Lung (tissue), 12 donors: ENCODE results near the gene CIC. TPM values are rescaled to one million over a fixed set of nuclear protein-coding genes. Genes with fewer than 3 reads are reported as not detected.

ENCODE experiments used
- ATAC-seq: fragments of 200-7000 bp; cut with Tn5 transposase; one replicate; pipeline ENCODE4 v1.9.1; 2020; ENCODE audit warnings: moderate number of reproducible peaks; ENCODE audit not compliant: insufficient read depth, low FRiP score
- DNase-seq, 3 donors: peaks; one replicate each; pipeline ENCODE4 v3.0.0-alpha.2; 2013 to 2017
- H3K27ac ChIP-seq, 2 donors: one replicate each; pipeline ENCODE4 v1.5.1; 2013; ENCODE audit warnings: mild to moderate bottlenecking in 2 of 2, moderate library complexity in 2 of 2, control low read depth in 1 of 2, inconsistent platforms in 1 of 2, low read depth in 1 of 2, low read length in 1 of 2
- H3K27me3 ChIP-seq, 3 donors: one replicate each; pipeline ENCODE4 v1.5.1; 2013; ENCODE audit warnings: low read length in 2 of 3; ENCODE audit not compliant: control insufficient read depth in 3 of 3, insufficient read depth in 3 of 3
- H3K36me3 ChIP-seq, 4 donors: one replicate each; pipeline ENCODE4 v1.5.1; 2013; ENCODE audit warnings: low read length in 4 of 4, mild to moderate bottlenecking in 1 of 4, moderate library complexity in 1 of 4; ENCODE audit not compliant: control insufficient read depth in 4 of 4, insufficient read depth in 4 of 4
- H3K4me1 ChIP-seq, 5 donors: one replicate each; pipeline ENCODE4 v1.5.1; 2013; ENCODE audit warnings: low read length in 5 of 5, mild to moderate bottlenecking in 2 of 5, moderate library complexity in 1 of 5; ENCODE audit not compliant: control insufficient read depth in 5 of 5, insufficient read depth in 5 of 5
- H3K4me3 ChIP-seq: one replicate; pipeline ENCODE4 v1.5.1; 2013; ENCODE audit warnings: mild to moderate bottlenecking, control low read depth, moderate library complexity
- H3K9ac ChIP-seq, 2 donors: one replicate each; pipeline ENCODE4 v1.5.1; 2013; ENCODE audit warnings: low read length in 2 of 2, control low read depth in 1 of 2; ENCODE audit not compliant: insufficient read depth in 1 of 2
- H3K9me3 ChIP-seq, 4 donors: one replicate each; pipeline ENCODE4 v1.5.1; 2013; ENCODE audit warnings: low read length in 3 of 4, mild to moderate bottlenecking in 1 of 4, moderate library complexity in 1 of 4; ENCODE audit not compliant: control insufficient read depth in 4 of 4, insufficient read depth in 3 of 4
- CTCF ChIP-seq: IDR thresholded peaks from 2 replicates; pipeline ENCODE4 v1.5.1; 2012; ENCODE audit warnings: mild to moderate bottlenecking; ENCODE audit errors: control extremely low read depth, extremely low read depth
- WGBS, 2 donors: extraction: QIAGEN DNeasy Blood & Tissue Kit; methylation state at CpG; one replicate each; pipeline ENCODE4 v1.1.7; 2013; 5-methylcytosine and 5-hydroxymethylcytosine counted together
- polyA plus RNA-seq, 2 donors: library from polyadenylated mRNA; stranded (reverse); fragments of 200-250 nt; gene quantifications; one replicate each; pipeline ENCODE4 v1.2.1, GENCODE V29; 2013
- total RNA-seq, 2 donors: library from RNA; depleted of rRNA in 1 of 2; stranded (reverse); fragments of >200 nt in 1 of 2; gene quantifications; one replicate each; pipeline ENCODE4 v1.2.1, GENCODE V29; 2014 to 2021
- donor health status: control.
- donor health status: control.
- donor health status: Bipolar disorder and iron deficiency.
- donor health status: healthy.
- donor health status: DM: yes; HTN: yes; CAD: no.

Gene CIC
- total and polyA plus RNA-seq, 4 donors: 31.2 to 84.5 (median 40.6) TPM

- no peak for DNase-seq
- no peak for ATAC-seq
- Histone ChIP-seq H3K27me3 (no peaks in the 10 kb centered on the region), H3K4me1 (peaks cover 0 to 22% (median 9%) of the 10 kb centered on the region in 5 donors), H3K4me3 (no peak overlapping the region), H3K36me3 (peaks cover 4 to 34% (median 15%) of the 10 kb centered on the region in 4 donors), H3K27ac (peak overlapping the region in 1 of 2 donors; percentile 96), H3K9ac (no peak overlapping the region), H3K9me3 (no peaks in the 10 kb centered on the region)
- no peak for TF ChIP-seq CTCF
- 50 to 60% methylated on average over 3 of the region's 3 CpGs for WGBS, 2 donors
These were observed 2.0 kb downstream of the CIC start for GRCh38 chr19:42271045-42271419.

DNA sequence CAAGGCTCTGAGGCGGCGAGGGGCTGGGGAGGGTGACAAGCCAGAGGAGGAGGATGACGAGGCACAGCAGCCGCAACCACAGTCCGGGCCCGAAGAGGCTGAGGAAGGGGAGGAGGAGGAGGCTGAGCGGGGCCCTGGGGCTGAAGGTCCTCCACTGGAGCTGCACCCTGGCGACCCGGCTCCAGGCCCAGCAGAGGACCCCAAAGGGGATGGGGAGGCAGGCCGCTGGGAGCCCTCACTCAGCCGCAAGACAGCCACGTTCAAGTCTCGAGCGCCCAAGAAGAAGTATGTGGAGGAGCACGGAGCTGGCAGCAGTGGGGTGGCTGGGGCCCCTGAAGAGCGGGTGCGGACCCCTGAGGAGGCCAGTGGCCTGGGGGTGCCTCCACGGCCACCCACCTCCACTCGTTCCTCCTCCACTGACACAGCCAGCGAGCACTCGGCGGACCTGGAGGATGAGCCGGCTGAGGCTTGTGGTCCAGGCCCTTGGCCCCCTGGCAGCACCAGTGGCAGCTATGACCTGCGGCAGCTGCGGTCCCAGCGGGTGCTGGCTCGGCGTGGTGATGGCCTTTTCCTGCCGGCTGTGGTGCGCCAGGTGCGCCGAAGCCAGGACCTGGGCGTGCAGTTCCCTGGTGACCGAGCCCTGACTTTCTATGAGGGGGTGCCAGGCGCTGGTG lies 2.9 kb downstream of the CIC start:
- no peaks in the 10 kb centered on the region for H3K27me3 ChIP-seq
- peaks cover 4 to 34% (median 19%) of the 10 kb centered on the region in 4 donors for H3K36me3 ChIP-seq
- no peak overlapping the region for H3K4me3 ChIP-seq
- no peaks in the 10 kb centered on the region for H3K9me3 ChIP-seq
- no peak for DNase-seq
- H3K4me1 ChIP-seq: peaks cover 0 to 22% (median 9%) of the 10 kb centered on the region in 5 donors
- 88 to 90% methylated on average over 34 to 35 of the region's 35 CpGs for WGBS, 2 donors
- TF ChIP-seq CTCF: no peak
- ATAC-seq: no peak
- no peak overlapping the region for H3K27ac ChIP-seq
- H3K9ac ChIP-seq: no peak overlapping the region

DNA sequence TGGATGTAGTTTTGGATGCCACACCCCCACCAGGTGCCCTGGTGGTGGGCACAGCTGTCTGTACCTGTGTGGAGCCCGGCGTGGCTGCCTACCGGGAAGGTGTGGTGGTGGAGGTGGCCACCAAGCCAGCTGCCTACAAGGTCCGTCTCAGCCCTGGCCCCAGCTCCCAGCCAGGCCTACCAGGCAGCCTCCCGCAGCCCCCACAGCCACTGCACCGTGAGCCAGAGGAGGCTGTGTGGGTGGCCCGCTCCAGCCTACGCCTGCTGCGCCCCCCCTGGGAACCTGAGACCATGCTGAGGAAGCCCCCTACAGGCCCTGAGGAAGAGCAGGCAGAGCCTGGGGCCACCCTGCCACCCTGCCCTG lies 3.5 kb downstream of the CIC start:
- no peaks in the 10 kb centered on the region for H3K9me3 ChIP-seq
- no peak overlapping the region for H3K27ac ChIP-seq
- ATAC-seq (no peak), DNase-seq (no peak)
- no peak overlapping the region for H3K9ac ChIP-seq
- no peaks in the 10 kb centered on the region for H3K27me3 ChIP-seq
- WGBS, 2 donors: 90 to 94% methylated on average over 8 to 9 of the region's 9 CpGs
- TF ChIP-seq CTCF: no peak
- H3K36me3 ChIP-seq: peaks cover 4 to 34% (median 19%) of the 10 kb centered on the region in 4 donors
- H3K4me3 ChIP-seq: no peak overlapping the region
- peaks cover 0 to 22% (median 9%) of the 10 kb centered on the region in 5 donors for H3K4me1 ChIP-seq

GRCh38 chr19:42272989-42273406 lies 3.9 kb downstream of the CIC start:
- H3K9me3 ChIP-seq: no peaks in the 10 kb centered on the region
- H3K4me1 ChIP-seq: peaks cover 0 to 22% (median 14%) of the 10 kb centered on the region in 5 donors
- H3K27me3 ChIP-seq: no peaks in the 10 kb centered on the region
- no peak overlapping the region for H3K4me3 ChIP-seq
- DNase-seq: no peak
- no peak overlapping the region for H3K9ac ChIP-seq
- H3K27ac ChIP-seq: no peak overlapping the region
- 95 to 97% methylated on average over 22 to 23 of the region's 23 CpGs for WGBS, 2 donors
- H3K36me3 ChIP-seq: peaks cover 4 to 34% (median 19%) of the 10 kb centered on the region in 4 donors
- no peak for ATAC-seq
- no peak for TF ChIP-seq CTCF
